ENCODE data around the gene NUDT16L1. TPM values are rescaled to one million over a fixed set of nuclear protein-coding genes. Genes with fewer than 3 reads are reported as not detected.

The NUDT16L1 gene
- total and polyA plus RNA-seq, 2 of the 13 experiments (the other 11 are each of a cell fraction or from before 2014, with no cell fraction given) = 28.0 to 40.5 TPM

DNA sequence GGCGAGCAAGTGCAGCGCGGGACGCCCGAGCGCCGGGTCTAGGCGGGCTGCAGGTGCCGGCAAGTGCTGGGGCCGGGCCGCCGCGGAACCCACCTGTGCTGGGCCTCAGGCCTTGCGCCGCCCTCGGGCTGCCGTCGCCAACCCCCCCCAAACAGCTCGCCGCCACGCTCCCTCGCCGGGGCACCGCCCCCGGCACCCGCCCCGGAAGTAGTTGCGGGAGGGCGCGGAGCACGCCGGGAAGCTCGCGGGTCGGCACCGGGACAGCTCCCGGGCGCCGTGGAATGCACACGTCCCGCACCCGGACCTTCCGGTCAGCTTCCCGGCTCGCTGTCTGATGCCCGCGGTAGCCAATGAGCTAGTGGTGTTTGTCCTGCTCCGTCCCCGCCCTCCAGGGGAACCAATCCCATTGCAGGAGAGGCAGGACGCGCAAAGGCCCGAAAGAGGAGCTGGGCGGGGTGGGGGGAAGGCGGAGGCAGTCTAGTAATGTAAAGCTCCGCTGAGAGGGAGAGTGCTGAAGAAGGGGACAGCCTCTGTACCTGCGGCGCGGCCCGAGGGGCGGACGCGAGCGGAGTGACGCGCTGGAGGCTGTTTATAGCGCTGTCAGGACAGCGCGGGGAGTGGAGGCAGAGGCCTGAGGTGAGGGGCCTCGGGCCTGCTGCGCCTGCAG lies 40.8 kb downstream of the NUDT16L1 start, which contains the start of the genes ANKS3 and DNAAF8 (continued):
- TF ChIP-seq, protein P1, sequence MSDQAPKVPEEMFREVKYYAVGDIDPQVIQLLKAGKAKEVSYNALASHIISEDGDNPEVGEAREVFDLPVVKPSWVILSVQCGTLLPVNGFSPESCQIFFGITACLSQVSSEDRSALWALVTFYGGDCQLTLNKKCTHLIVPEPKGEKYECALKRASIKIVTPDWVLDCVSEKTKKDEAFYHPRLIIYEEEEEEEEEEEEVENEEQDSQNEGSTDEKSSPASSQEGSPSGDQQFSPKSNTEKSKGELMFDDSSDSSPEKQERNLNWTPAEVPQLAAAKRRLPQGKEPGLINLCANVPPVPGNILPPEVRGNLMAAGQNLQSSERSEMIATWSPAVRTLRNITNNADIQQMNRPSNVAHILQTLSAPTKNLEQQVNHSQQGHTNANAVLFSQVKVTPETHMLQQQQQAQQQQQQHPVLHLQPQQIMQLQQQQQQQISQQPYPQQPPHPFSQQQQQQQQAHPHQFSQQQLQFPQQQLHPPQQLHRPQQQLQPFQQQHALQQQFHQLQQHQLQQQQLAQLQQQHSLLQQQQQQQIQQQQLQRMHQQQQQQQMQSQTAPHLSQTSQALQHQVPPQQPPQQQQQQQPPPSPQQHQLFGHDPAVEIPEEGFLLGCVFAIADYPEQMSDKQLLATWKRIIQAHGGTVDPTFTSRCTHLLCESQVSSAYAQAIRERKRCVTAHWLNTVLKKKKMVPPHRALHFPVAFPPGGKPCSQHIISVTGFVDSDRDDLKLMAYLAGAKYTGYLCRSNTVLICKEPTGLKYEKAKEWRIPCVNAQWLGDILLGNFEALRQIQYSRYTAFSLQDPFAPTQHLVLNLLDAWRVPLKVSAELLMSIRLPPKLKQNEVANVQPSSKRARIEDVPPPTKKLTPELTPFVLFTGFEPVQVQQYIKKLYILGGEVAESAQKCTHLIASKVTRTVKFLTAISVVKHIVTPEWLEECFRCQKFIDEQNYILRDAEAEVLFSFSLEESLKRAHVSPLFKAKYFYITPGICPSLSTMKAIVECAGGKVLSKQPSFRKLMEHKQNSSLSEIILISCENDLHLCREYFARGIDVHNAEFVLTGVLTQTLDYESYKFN (CRISPR knock-in tag; conservative IDR thresholded peaks at IDR 0.05) = peak; percentile 64
- TF ChIP-seq ZNF256 (CRISPR knock-in tag; conservative IDR thresholded peaks at IDR 0.05) = 0 out of 2 replicates have a peak, but pooled peaks have one; percentile 48
- no peak for TF ChIP-seq ZNF652 (CRISPR knock-in tag; IDR thresholded peaks at IDR 0.05; ENCODE audit: borderline replicate concordance, low read depth)
- TF ChIP-seq, protein P2, sequence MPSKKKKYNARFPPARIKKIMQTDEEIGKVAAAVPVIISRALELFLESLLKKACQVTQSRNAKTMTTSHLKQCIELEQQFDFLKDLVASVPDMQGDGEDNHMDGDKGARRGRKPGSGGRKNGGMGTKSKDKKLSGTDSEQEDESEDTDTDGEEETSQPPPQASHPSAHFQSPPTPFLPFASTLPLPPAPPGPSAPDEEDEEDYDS (CRISPR knock-in tag; IDR thresholded peaks at IDR 0.05) = no peak; the same call in 1 of the 2 replicates
- TF ChIP-seq ZFP1 (CRISPR knock-in tag; IDR thresholded peaks at IDR 0.05) = no peak
- TF ChIP-seq FOXM1 (CRISPR knock-in tag; IDR thresholded peaks at IDR 0.05) = no peak
- peak; percentile 99 for TF ChIP-seq KLF12 (CRISPR knock-in tag; IDR thresholded peaks at IDR 0.05; ENCODE audit: borderline replicate concordance)
- no peak for TF ChIP-seq ZNF354B (CRISPR knock-in tag; IDR thresholded peaks at IDR 0.05)
- TF ChIP-seq ARNT2 (CRISPR knock-in tag; IDR thresholded peaks at IDR 0.05; ENCODE audit: low read depth) = peak; percentile 84
- TF ChIP-seq MXI1 (IDR thresholded peaks at IDR 0.05; ENCODE audit: borderline replicate concordance, low read depth, low read length) = peak; percentile 96; the same call in 1 of the 3 replicates
- no peak for TF ChIP-seq EZH2 (conservative IDR thresholded peaks at IDR 0.05; ENCODE audit: low read depth, low read length)
- no peak for TF ChIP-seq SNAPC2 (CRISPR knock-in tag; IDR thresholded peaks at IDR 0.05)
- no peak for TF ChIP-seq ZNF549 (CRISPR knock-in tag; IDR thresholded peaks at IDR 0.05)
- peak; percentile 83 for TF ChIP-seq PHF8 (CRISPR knock-in tag; IDR thresholded peaks at IDR 0.05)
- TF ChIP-seq CC2D1A (CRISPR knock-in tag; IDR thresholded peaks at IDR 0.05) = no peak
- TF ChIP-seq ZNF570 (CRISPR knock-in tag; IDR thresholded peaks at IDR 0.05; ENCODE audit: borderline replicate concordance) = no peak
- TF ChIP-seq FLYWCH1 (CRISPR knock-in tag; IDR thresholded peaks at IDR 0.05) = no peak
- peak; percentile 46; the same call in 1 of the 2 replicates for TF ChIP-seq BRCA1 (CRISPR knock-in tag; IDR thresholded peaks at IDR 0.05)
- no peak for TF ChIP-seq ZNF672 (CRISPR knock-in tag; IDR thresholded peaks at IDR 0.05)
- no peak for TF ChIP-seq ZNF264 (CRISPR knock-in tag; IDR thresholded peaks at IDR 0.05)
- TF ChIP-seq ZZZ3 (CRISPR knock-in tag; IDR thresholded peaks at IDR 0.05; ENCODE audit: borderline replicate concordance) = peak; percentile 62; the same call in 1 of the 2 replicates
- 0 out of 2 replicates have a peak, but pooled peaks have one; percentile 27 for TF ChIP-seq MED13 (CRISPR knock-in tag; IDR thresholded peaks at IDR 0.05)
- TF ChIP-seq, protein P3, sequence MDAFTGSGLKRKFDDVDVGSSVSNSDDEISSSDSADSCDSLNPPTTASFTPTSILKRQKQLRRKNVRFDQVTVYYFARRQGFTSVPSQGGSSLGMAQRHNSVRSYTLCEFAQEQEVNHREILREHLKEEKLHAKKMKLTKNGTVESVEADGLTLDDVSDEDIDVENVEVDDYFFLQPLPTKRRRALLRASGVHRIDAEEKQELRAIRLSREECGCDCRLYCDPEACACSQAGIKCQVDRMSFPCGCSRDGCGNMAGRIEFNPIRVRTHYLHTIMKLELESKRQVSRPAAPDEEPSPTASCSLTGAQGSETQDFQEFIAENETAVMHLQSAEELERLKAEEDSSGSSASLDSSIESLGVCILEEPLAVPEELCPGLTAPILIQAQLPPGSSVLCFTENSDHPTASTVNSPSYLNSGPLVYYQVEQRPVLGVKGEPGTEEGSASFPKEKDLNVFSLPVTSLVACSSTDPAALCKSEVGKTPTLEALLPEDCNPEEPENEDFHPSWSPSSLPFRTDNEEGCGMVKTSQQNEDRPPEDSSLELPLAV (CRISPR knock-in tag; conservative IDR thresholded peaks at IDR 0.05; ENCODE audit: low read depth) = no peak
- TF ChIP-seq ZNF44 (CRISPR knock-in tag; IDR thresholded peaks at IDR 0.05) = no peak; the same call in 1 of the 2 replicates
- TF ChIP-seq, protein P4, sequence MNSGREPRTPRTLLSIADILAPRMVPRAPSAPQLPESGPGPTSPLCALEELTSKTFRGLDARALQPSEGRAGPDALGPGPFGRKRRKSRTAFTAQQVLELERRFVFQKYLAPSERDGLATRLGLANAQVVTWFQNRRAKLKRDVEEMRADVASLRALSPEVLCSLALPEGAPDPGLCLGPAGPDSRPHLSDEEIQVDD (CRISPR knock-in tag; IDR thresholded peaks at IDR 0.05; ENCODE audit: borderline replicate concordance) = no peak; the same call in 1 of the 2 replicates
- TF ChIP-seq, protein P5, sequence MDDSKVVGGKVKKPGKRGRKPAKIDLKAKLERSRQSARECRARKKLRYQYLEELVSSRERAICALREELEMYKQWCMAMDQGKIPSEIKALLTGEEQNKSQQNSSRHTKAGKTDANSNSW (CRISPR knock-in tag; IDR thresholded peaks at IDR 0.05; ENCODE audit: borderline replicate concordance) = no peak

Measured in HepG2 (cell line).